HepG2 (cell line): ENCODE measurements around the gene ZBTB46. TPM values are rescaled to one million over a fixed set of nuclear protein-coding genes. Genes with fewer than 3 reads are reported as not detected.

Source experiments
- AKAP8 ChIP-seq: sonication (generic); formaldehyde crosslinking; IDR thresholded peaks from 2 replicates; pipeline ENCODE4 v1.5.1; 2020; ENCODE audit warnings: mild to moderate bottlenecking, missing genetic modification reagents
- ATRX ChIP-seq: sonication (generic); formaldehyde crosslinking; IDR thresholded peaks from 2 replicates; pipeline ENCODE4 v1.4.0; 2020; ENCODE audit warnings: missing genetic modification reagents, borderline replicate concordance
- FOSL1 ChIP-seq: sonication (generic); formaldehyde crosslinking; IDR thresholded peaks from 2 replicates; pipeline ENCODE4 v1.9.0; 2021; ENCODE audit warnings: missing genetic modification reagents, borderline replicate concordance
- GATAD2A ChIP-seq: IDR thresholded peaks from 2 replicates; pipeline ENCODE4 v1.6.1; 2016
- HOXA3 ChIP-seq: sonication (generic); formaldehyde crosslinking; IDR thresholded peaks from 2 replicates; pipeline ENCODE4 v1.5.0; 2020; ENCODE audit warnings: missing genetic modification reagents
- KLF12 ChIP-seq: sonication (generic); formaldehyde crosslinking; IDR thresholded peaks from 2 replicates; pipeline ENCODE4 v1.4.0; 2020; ENCODE audit warnings: missing genetic modification reagents, borderline replicate concordance
- MATR3 ChIP-seq: sonication (generic); formaldehyde crosslinking; IDR thresholded peaks from 2 replicates; pipeline ENCODE4 v1.4.0; 2020; ENCODE audit warnings: missing genetic modification reagents
- MAZ ChIP-seq, 2 experiments: sonication (generic) in 1 of 2; formaldehyde crosslinking in 1 of 2; IDR thresholded peaks; 2 replicates each; pipeline versions ENCODE4 v1.5.0 to v1.6.1; 2012 to 2020; ENCODE audit warnings: low read depth in 2 of 2, mild to moderate bottlenecking in 2 of 2, borderline replicate concordance in 1 of 2, improper control_type of control experiment in 1 of 2, low read length in 1 of 2, missing genetic modification reagents in 1 of 2, moderate library complexity in 1 of 2
- NAIF1 ChIP-seq: sonication (generic); formaldehyde crosslinking; IDR thresholded peaks from 2 replicates; pipeline ENCODE4 v1.5.0; 2020; ENCODE audit warnings: mild to moderate bottlenecking, missing genetic modification reagents, borderline replicate concordance
- NCOR1 ChIP-seq: fragments of 200-600 bp; sonication (generic); IDR thresholded peaks from 2 replicates; pipeline ENCODE4 v1.7.0; 2017; ENCODE audit warnings: antibody characterized with exemption, low read length, borderline replicate concordance
- PRPF4 ChIP-seq: fragments of 200-400 bp; formaldehyde crosslinking; IDR thresholded peaks from 2 replicates; pipeline ENCODE4 v1.6.1; 2016; ENCODE audit warnings: low read length, low read depth; ENCODE audit not compliant: poor library complexity, severe bottlenecking
- RBM22 ChIP-seq: fragments of 200-400 bp; formaldehyde crosslinking; optimal IDR thresholded peaks from 2 replicates; pipeline ENCODE3; 2017; ENCODE audit warnings: mild to moderate bottlenecking, low read length, moderate library complexity
- REST ChIP-seq, 2 experiments: IDR thresholded peaks; 2 replicates each; pipeline ENCODE4 v1.6.1; 2011 to 2012; ENCODE audit warnings: low read length in 2 of 2, borderline replicate concordance in 1 of 2, low read depth in 1 of 2, mild to moderate bottlenecking in 1 of 2, moderate library complexity in 1 of 2
- SMAD9 ChIP-seq: sonication (generic); formaldehyde crosslinking; IDR thresholded peaks from 2 replicates; pipeline ENCODE4 v1.5.1; 2020; ENCODE audit warnings: mild to moderate bottlenecking, missing genetic modification reagents
- TCF7L2 ChIP-seq: IDR thresholded peaks from 2 replicates; pipeline ENCODE4 v1.6.1; 2011; ENCODE audit warnings: mild to moderate bottlenecking, low read depth, low read length, moderate library complexity
- U2AF1 ChIP-seq: fragments of 200-400 bp; formaldehyde crosslinking; optimal IDR thresholded peaks from 2 replicates; pipeline ENCODE3; 2017; ENCODE audit warnings: mild to moderate bottlenecking, low read depth, low read length
- ZFP1 ChIP-seq: IDR thresholded peaks from 2 replicates; pipeline ENCODE4 v1.6.1; 2016
- ZNF18 ChIP-seq: sonication (generic); formaldehyde crosslinking; IDR thresholded peaks from 2 replicates; pipeline ENCODE4 v1.8.0; 2022; ENCODE audit warnings: mild to moderate bottlenecking, missing genetic modification reagents; ENCODE audit not compliant: insufficient replicate concordance
- ZNF275 ChIP-seq: sonication (generic); formaldehyde crosslinking; IDR thresholded peaks from 2 replicates; pipeline ENCODE4 v1.8.0; 2022; ENCODE audit warnings: missing genetic modification reagents, mild to moderate bottlenecking, inconsistent platforms, borderline replicate concordance
- ZNF292 ChIP-seq: sonication (generic); formaldehyde crosslinking; IDR thresholded peaks from 2 replicates; pipeline ENCODE4 v1.8.1; 2022; ENCODE audit warnings: mild to moderate bottlenecking, low read depth, missing genetic modification reagents, borderline replicate concordance
- ZNF33A ChIP-seq: sonication (generic); formaldehyde crosslinking; IDR thresholded peaks from 2 replicates; pipeline ENCODE4 v1.5.1; 2020; ENCODE audit warnings: missing genetic modification reagents, mild to moderate bottlenecking, moderate library complexity, borderline replicate concordance
- ZNF543 ChIP-seq: sonication (generic); formaldehyde crosslinking; IDR thresholded peaks from 2 replicates; pipeline ENCODE4 v1.4.0; 2020; ENCODE audit warnings: mild to moderate bottlenecking, missing genetic modification reagents
- ZNF547 ChIP-seq: sonication (generic); formaldehyde crosslinking; IDR thresholded peaks from 2 replicates; pipeline ENCODE4 v1.5.1; 2020; ENCODE audit warnings: mild to moderate bottlenecking, missing genetic modification reagents
- ZNF816 ChIP-seq: sonication (generic); formaldehyde crosslinking; IDR thresholded peaks from 2 replicates; pipeline ENCODE4 v1.8.0; 2022; ENCODE audit warnings: missing genetic modification reagents, mild to moderate bottlenecking, borderline replicate concordance
- polyA plus RNA-seq, 8 experiments: library from polyadenylated mRNA; depleted of rRNA in 3 of 8; stranded (reverse) in 7 of 8; unstranded in 1 of 8; fragments of >200 nt; fragmentation: Illumina TruSeq in 4 of 8; extraction: Trizol in 4 of 8; gene quantifications; 2 replicates each; pipeline versions ENCODE4 v1.2.1 to v1.2.3, GENCODE V29; 2011 to 2016; ENCODE audit warnings: low read depth in 4 of 8, missing spikeins in 1 of 8, mixed read lengths in 1 of 8; ENCODE audit not compliant: insufficient read depth in 1 of 8
- total RNA-seq, 5 experiments: library from RNA; depleted of rRNA; stranded (reverse); fragments of >200 nt; fragmentation: Illumina TruSeq; extraction: Trizol; gene quantifications; 2 replicates each; pipeline ENCODE4 v1.2.3, GENCODE V29; 2016; ENCODE audit warnings: low read depth in 1 of 5

The ZBTB46 gene
- total and polyA plus RNA-seq, 2 of the 13 experiments (the other 11 are each of a cell fraction or from before 2014, with no cell fraction given): 1.6 to 13.5 TPM

GRCh38 chr20:63741676-63742380 lies 89.2 kb downstream of the ZBTB46 start (continued):
- TF ChIP-seq FOSL1 (CRISPR knock-in tag) (no peak), U2AF1 (no peak), ZNF275 (CRISPR knock-in tag) (no peak; the same call in 1 of the 2 replicates), RBM22 (no peak), NCOR1 (no peak), AKAP8 (CRISPR knock-in tag) (0 out of 2 replicates have a peak, but pooled peaks have one; percentile 44), PRPF4 (no peak), ZFP1 (CRISPR knock-in tag) (no peak), MATR3 (CRISPR knock-in tag) (no peak), ATRX (CRISPR knock-in tag) (no peak), ZNF816 (CRISPR knock-in tag) (no peak), MAZ (IDR thresholded peaks at IDR 0.05; ENCODE audit: borderline replicate concordance, low read depth, low read length) (no peak), MAZ (CRISPR knock-in tag; IDR thresholded peaks at IDR 0.05; ENCODE audit: low read depth) (0 out of 2 replicates have a peak, but pooled peaks have one; percentile 22), NAIF1 (no peak), GATAD2A (no peak), TCF7L2 (no peak), KLF12 (CRISPR knock-in tag) (no peak), ZNF18 (no peak), ZNF292 (CRISPR knock-in tag) (no peak), REST (IDR thresholded peaks at IDR 0.05; ENCODE audit: borderline replicate concordance in 1 of 2, low read depth in 1 of 2, low read length in 2 of 2) (no peak), ZNF547 (CRISPR knock-in tag) (peak; percentile 12; the same call in 1 of the 2 replicates), ZNF33A (CRISPR knock-in tag) (no peak), ZNF543 (CRISPR knock-in tag) (no peak), SMAD9 (CRISPR knock-in tag) (0 out of 2 replicates have a peak, but pooled peaks have one; percentile 13), HOXA3 (CRISPR knock-in tag) (peak; percentile 16)
